Neutrophil (primary cell): ENCODE results near the gene SBNO2.

Experiments
- H3K27ac ChIP-seq: fragments of 200-600 bp; sonication (generic); 2 replicates; pipeline ENCODE4 v1.5.1; 2016; ENCODE audit warnings: mild to moderate bottlenecking, moderate library complexity
- H3K27me3 ChIP-seq: fragments of 200-600 bp; sonication (generic); 2 replicates; pipeline ENCODE4 v1.6.0; 2016; ENCODE audit warnings: mild to moderate bottlenecking
- H3K36me3 ChIP-seq: fragments of 200-600 bp; sonication (generic); 2 replicates; pipeline ENCODE4 v1.5.1; 2017
- H3K4me1 ChIP-seq, 2 experiments: fragments of 200-600 bp in 1 of 2; sonication (generic) in 1 of 2; 1 replicate in 1 of 2; 2 replicates in 1 of 2; pipeline versions ENCODE4 v1.5.1 to v1.6.1; 2013 to 2016; ENCODE audit warnings: low read depth in 1 of 2, low read length in 1 of 2, mild to moderate bottlenecking in 1 of 2, moderate library complexity in 1 of 2; ENCODE audit not compliant: control insufficient read depth in 1 of 2, insufficient read depth in 1 of 2
- H3K4me3 ChIP-seq, 2 experiments: fragments of 200-600 bp in 1 of 2; sonication (generic) in 1 of 2; 1 replicate in 1 of 2; 2 replicates in 1 of 2; pipeline ENCODE4 v1.5.1; 2013 to 2016; ENCODE audit warnings: low read depth in 1 of 2, low read length in 1 of 2, mild to moderate bottlenecking in 1 of 2, moderate library complexity in 1 of 2
- H3K9me3 ChIP-seq: fragments of 200-600 bp; sonication (generic); 2 replicates; pipeline ENCODE4 v1.5.1; 2016
- CTCF ChIP-seq: fragments of 200-600 bp; sonication (generic); IDR thresholded peaks from 2 replicates; pipeline ENCODE4 v1.5.1; 2016; ENCODE audit warnings: antibody characterized with exemption

The SBNO2 gene

GRCh38 chr19:1167687-1168571 is 6.1 kb downstream of the SBNO2 start:
- Histone ChIP-seq H3K27ac (no peak overlapping the region), H3K36me3 (peaks cover 46% of the 10 kb centered on the region), H3K9me3 (no peaks in the 10 kb centered on the region), H3K4me3 (no peak overlapping the region), H3K27me3 (no peaks in the 10 kb centered on the region), H3K4me1 (peaks cover 37 to 40% of the 10 kb centered on the region in 2 experiments)
- no peak for TF ChIP-seq CTCF

DNA sequence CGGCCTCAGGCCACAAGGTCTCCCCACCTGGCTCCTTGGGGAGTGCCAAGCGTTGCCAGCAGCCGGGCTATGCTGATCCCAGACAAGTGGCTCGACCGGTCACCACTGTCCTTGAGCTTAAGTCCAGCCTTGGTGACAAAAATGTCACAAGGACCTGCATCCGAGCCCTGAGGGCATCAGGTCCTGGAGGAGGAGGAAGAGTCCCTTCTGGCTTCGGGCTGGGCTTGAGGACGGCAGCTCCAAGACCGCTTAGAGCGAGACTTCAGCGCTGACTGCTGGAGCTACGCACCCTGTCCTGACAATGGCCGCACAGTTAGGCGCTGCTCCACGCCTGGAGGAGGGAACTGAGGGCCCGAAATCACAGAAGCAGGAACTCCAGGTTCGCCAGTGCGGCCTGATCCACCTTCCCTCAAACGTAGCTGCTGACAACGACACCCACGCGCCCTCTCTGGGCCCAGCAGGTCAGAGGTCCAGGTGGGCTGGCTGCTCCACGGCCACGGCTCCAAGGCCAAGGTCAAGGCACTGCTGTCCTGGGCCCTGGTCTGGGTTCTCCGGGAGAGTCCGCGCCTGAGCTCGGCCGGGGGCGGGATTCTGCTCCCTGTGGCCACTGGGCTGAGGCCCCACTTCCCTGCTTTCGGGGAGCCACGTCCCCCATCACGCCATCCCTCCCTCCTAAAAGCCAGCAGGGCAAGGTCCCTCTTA is 7.0 kb downstream of the SBNO2 start:
- Histone ChIP-seq H3K36me3 (peaks cover 46% of the 10 kb centered on the region), H3K27ac (peak overlapping the region; percentile 25), H3K9me3 (no peaks in the 10 kb centered on the region), H3K4me1 (peaks cover 29 to 36% of the 10 kb centered on the region in 2 experiments), H3K4me3 (no peak overlapping the region), H3K27me3 (no peaks in the 10 kb centered on the region)
- TF ChIP-seq CTCF = no peak

DNA sequence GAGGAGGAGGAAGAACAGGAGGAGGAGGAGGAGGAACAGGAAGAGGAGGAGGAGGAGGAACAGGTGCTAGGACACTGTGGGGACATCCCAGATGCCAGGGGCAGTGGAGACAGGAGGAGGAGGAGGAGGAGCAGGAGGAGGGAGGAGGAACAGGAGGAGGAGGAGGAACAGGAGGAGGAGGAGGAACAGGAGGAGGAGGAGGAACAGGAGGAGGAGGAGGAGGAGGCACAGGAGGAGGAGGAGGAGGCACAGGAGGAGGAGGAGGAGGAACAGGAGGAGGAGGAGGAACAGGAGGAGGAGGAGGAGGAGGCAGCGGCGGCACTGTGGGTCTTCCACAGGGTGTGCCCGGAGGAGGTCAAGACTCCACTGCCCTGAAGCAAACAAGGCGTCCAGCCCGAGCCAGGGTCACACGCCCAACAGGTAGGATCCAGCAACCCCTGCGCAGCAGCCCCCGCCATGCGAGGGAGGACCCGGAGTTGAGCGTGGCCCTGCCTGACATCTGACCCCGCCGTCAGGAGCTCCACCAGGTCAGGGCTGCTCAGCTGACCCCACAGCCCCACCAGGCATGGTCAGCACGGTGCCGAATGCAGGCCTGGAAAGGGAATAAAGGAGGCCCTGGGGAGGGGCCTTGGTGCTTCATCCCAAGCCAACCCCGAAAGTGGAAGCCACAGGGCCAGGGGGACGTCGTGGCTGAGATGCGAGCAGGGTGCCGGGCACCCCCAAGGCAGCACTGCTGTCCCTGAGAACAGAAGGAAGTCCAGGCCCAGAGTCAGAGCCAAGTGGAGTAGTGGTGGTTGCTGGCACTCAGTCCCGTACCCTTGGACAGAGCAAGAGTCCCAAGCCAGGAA is 9.2 kb downstream of the SBNO2 start:
- Histone ChIP-seq H3K36me3 (peaks cover 36% of the 10 kb centered on the region), H3K27ac (peak overlapping the region; percentile 76), H3K27me3 (no peaks in the 10 kb centered on the region), H3K4me3 (peak overlapping the region in 1 of 2 experiments; percentile 24), H3K4me1 (peaks cover 17 to 32% of the 10 kb centered on the region in 2 experiments), H3K9me3 (no peaks in the 10 kb centered on the region)
- TF ChIP-seq CTCF = no peak

GRCh38 chr19:1163934-1164683 is 10.0 kb downstream of the SBNO2 start:
- H3K36me3 ChIP-seq = peaks cover 32% of the 10 kb centered on the region
- peaks cover 17 to 32% of the 10 kb centered on the region in 2 experiments for H3K4me1 ChIP-seq
- no peaks in the 10 kb centered on the region for H3K9me3 ChIP-seq
- H3K27ac ChIP-seq = peak overlapping the region; percentile 76
- no peaks in the 10 kb centered on the region for H3K27me3 ChIP-seq
- H3K4me3 ChIP-seq = no peak overlapping the region
- TF ChIP-seq CTCF = no peak
